AG08395 (cell line): ENCODE results near the gene ARHGDIG.
A peak's percentile ranks its signal among the peaks of the same experiment; 100 is the strongest.

Experiments used
- DNase-seq: peaks from one replicate; pipeline ENCODE4 v3.0.0; 2012; ENCODE audit warnings: mixed read lengths, low spot score

Gene ARHGDIG

GRCh38 chr16:330741-331140 is 50.4 kb downstream of the ARHGDIG start:
- DNase-seq, result no peak

GRCh38 chr16:331181-331814 is 50.9 kb downstream of the ARHGDIG start:
- peak; percentile 67 for DNase-seq
